PFSK-1 (cell line): ENCODE results near the gene WDR47.

Experiments used
- FOXP2 ChIP-seq: optimal IDR thresholded peaks from 2 replicates; pipeline ENCODE3; 2011; ENCODE audit warnings: borderline replicate concordance, control low read depth, inconsistent platforms; ENCODE audit not compliant: insufficient read depth; ENCODE audit errors: extremely low read length, extremely low read depth
- POLR2AphosphoS5 ChIP-seq: IDR thresholded peaks from 2 replicates; pipeline ENCODE4 v1.6.1; 2012; ENCODE audit warnings: low read depth, mild to moderate bottlenecking, control low read depth, low read length, moderate library complexity
- REST ChIP-seq, 2 experiments: IDR thresholded peaks; 2 replicates each; pipeline versions ENCODE4 v1.6.1 to v1.8.0; 2011 to 2012; ENCODE audit warnings: low read depth in 2 of 2, low read length in 2 of 2, control low read depth in 1 of 2, inconsistent platforms in 1 of 2, mild to moderate bottlenecking in 1 of 2, moderate library complexity in 1 of 2; ENCODE audit not compliant: insufficient read depth in 1 of 2
- SIN3A ChIP-seq: IDR thresholded peaks from 2 replicates; pipeline ENCODE4 v1.6.1; 2012; ENCODE audit warnings: mild to moderate bottlenecking, low read length, moderate library complexity, borderline replicate concordance; ENCODE audit not compliant: insufficient read depth
- TAF1 ChIP-seq: IDR thresholded peaks from 2 replicates; pipeline ENCODE4 v1.6.1; 2012; ENCODE audit warnings: low read length, control low read depth, borderline replicate concordance; ENCODE audit not compliant: insufficient read depth

- TF ChIP-seq POLR2AphosphoS5, result no peak
- TF ChIP-seq SIN3A, result no peak
- TF ChIP-seq REST (IDR thresholded peaks at IDR 0.05; ENCODE audit: insufficient read depth in 1 of 2, low read depth in 2 of 2, low read length in 2 of 2), result no peak
- no peak for TF ChIP-seq FOXP2
- TF ChIP-seq TAF1, result no peak
Observed at GRCh38 chr1:109040627-109040988, 1.3 kb downstream of the WDR47 start.
